Measurements from ENCODE around the gene GLI1. TPM values are rescaled to one million over a fixed set of nuclear protein-coding genes. Genes with fewer than 3 reads are reported as not detected.

GLI1 gene
- total RNA-seq, 1 experiment from 2014 or later = 6.4 TPM

DNA sequence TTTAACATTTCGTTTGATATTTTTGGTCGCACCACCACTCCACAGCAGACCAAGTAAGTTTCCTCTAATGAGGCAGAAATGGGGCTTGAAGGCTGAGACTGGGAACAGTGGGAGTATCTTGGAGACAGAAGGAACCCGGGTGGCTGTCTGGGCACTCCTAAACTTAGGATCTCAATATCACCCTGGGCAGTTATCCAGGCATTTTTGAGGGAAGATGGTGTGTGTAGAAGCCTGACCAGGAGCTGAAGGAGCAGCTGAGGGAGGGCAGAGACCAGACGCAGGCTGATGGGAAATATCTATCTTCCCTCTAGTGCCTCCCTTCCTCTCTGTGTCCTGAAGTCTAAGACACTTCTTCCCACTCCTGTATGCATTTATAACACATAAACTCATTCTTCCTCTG lies 39.0 kb downstream of the GLI1 start:
- Histone ChIP-seq H2AFZ (ENCODE audit: low read depth, low read length, poor library complexity, severe bottlenecking) (no peak overlapping the region), H3K9me2 (ENCODE audit: insufficient read depth) (no peaks in the 10 kb centered on the region), H3K4me3 (replicated peaks in 1 of 2; ENCODE audit: low read depth in 1 of 2, low read length in 2 of 2) (no peak overlapping the region), H4K20me1 (ENCODE audit: insufficient read depth) (no peaks in the 10 kb centered on the region), H3K79me2 (ENCODE audit: insufficient read depth, low read length) (no peaks in the 10 kb centered on the region), H3K9ac (ENCODE audit: low read length) (no peak overlapping the region), H3K27ac (ENCODE audit: low read depth, low read length) (no peak overlapping the region), H3K4me2 (ENCODE audit: low read length) (no peak overlapping the region), H3K9me3 (ENCODE audit: control insufficient read depth in 1 of 2, insufficient read depth in 1 of 2, low read depth in 1 of 2, low read length in 2 of 2) (no peaks in the 10 kb centered on the region), H3K4me1 (ENCODE audit: control insufficient read depth in 1 of 2, insufficient read depth in 2 of 2, low read length in 2 of 2) (no peaks in the 10 kb centered on the region), H3K27me3 (ENCODE audit: insufficient read depth, low read length) (no peaks in the 10 kb centered on the region), H3K36me3 (ENCODE audit: control insufficient read depth in 1 of 2, insufficient read depth in 2 of 2, low read length in 2 of 2) (peaks cover 36 to 51% of the 10 kb centered on the region in 2 experiments)
- ChIA-PET POLR2A (no interaction called here), RAD21 (ENCODE audit: low non-redundant PET in 1 of 2, low total read pairs in 2 of 2, uncharacterized antibody in 2 of 2, unreplicated experiment in 2 of 2) (no interaction called here), CTCF (no interaction called here)
- no peak for ATAC-seq
- intact Hi-C loops (cut with micrococcal nuclease) = no loop called here
- TF ChIP-seq JUND (IDR thresholded peaks at IDR 0.05) = no peak
- TF ChIP-seq, protein P1, sequence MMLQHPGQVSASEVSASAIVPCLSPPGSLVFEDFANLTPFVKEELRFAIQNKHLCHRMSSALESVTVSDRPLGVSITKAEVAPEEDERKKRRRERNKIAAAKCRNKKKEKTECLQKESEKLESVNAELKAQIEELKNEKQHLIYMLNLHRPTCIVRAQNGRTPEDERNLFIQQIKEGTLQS (IDR thresholded peaks at IDR 0.05) = no peak
- no peak for TF ChIP-seq EZH2phosphoT487 (IDR thresholded peaks at IDR 0.05; ENCODE audit: borderline replicate concordance)
- TF ChIP-seq CBX3 (IDR thresholded peaks at IDR 0.05; ENCODE audit: low read depth) = no peak
- TF ChIP-seq YY1 (IDR thresholded peaks at IDR 0.05; ENCODE audit: extremely low read depth, insufficient replicate concordance, low read depth, low read length) = no peak
- no peak for TF ChIP-seq ELF1 (IDR thresholded peaks at IDR 0.05; ENCODE audit: borderline replicate concordance, low read depth)
- no peak for TF ChIP-seq POLR2A (IDR thresholded peaks at IDR 0.05; ENCODE audit: borderline replicate concordance, extremely low read depth, insufficient read depth, insufficient read length)
- TF ChIP-seq CEBPB (IDR thresholded peaks at IDR 0.05; ENCODE audit: low read depth) = no peak
- no peak for TF ChIP-seq EGR1 (IDR thresholded peaks at IDR 0.05; ENCODE audit: low read depth)
- TF ChIP-seq ZFX (IDR thresholded peaks at IDR 0.05) = no peak
- TF ChIP-seq, protein P2, sequence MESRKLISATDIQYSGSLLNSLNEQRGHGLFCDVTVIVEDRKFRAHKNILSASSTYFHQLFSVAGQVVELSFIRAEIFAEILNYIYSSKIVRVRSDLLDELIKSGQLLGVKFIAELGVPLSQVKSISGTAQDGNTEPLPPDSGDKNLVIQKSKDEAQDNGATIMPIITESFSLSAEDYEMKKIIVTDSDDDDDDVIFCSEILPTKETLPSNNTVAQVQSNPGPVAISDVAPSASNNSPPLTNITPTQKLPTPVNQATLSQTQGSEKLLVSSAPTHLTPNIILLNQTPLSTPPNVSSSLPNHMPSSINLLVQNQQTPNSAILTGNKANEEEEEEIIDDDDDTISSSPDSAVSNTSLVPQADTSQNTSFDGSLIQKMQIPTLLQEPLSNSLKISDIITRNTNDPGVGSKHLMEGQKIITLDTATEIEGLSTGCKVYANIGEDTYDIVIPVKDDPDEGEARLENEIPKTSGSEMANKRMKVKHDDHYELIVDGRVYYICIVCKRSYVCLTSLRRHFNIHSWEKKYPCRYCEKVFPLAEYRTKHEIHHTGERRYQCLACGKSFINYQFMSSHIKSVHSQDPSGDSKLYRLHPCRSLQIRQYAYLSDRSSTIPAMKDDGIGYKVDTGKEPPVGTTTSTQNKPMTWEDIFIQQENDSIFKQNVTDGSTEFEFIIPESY (IDR thresholded peaks at IDR 0.05; ENCODE audit: extremely low read depth, insufficient replicate concordance, low read length) = no peak
- no peak for TF ChIP-seq ZNF274 (IDR thresholded peaks at IDR 0.05; ENCODE audit: low read depth, low read length)
- TF ChIP-seq, protein P3, sequence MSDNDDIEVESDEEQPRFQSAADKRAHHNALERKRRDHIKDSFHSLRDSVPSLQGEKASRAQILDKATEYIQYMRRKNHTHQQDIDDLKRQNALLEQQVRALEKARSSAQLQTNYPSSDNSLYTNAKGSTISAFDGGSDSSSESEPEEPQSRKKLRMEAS (IDR thresholded peaks at IDR 0.05) = no peak
- TF ChIP-seq, protein P4, sequence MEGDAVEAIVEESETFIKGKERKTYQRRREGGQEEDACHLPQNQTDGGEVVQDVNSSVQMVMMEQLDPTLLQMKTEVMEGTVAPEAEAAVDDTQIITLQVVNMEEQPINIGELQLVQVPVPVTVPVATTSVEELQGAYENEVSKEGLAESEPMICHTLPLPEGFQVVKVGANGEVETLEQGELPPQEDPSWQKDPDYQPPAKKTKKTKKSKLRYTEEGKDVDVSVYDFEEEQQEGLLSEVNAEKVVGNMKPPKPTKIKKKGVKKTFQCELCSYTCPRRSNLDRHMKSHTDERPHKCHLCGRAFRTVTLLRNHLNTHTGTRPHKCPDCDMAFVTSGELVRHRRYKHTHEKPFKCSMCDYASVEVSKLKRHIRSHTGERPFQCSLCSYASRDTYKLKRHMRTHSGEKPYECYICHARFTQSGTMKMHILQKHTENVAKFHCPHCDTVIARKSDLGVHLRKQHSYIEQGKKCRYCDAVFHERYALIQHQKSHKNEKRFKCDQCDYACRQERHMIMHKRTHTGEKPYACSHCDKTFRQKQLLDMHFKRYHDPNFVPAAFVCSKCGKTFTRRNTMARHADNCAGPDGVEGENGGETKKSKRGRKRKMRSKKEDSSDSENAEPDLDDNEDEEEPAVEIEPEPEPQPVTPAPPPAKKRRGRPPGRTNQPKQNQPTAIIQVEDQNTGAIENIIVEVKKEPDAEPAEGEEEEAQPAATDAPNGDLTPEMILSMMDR (IDR thresholded peaks at IDR 0.05 in 2 of 3, conservative IDR thresholded peaks at IDR 0.05 in 1 of 3; ENCODE audit: borderline replicate concordance in 1 of 3, insufficient read depth in 1 of 3, low read depth in 2 of 3, low read length in 2 of 3) = no peak
- no peak for TF ChIP-seq FOSL1 (IDR thresholded peaks at IDR 0.05; ENCODE audit: low read depth)
- TF ChIP-seq SIN3A (IDR thresholded peaks at IDR 0.05; ENCODE audit: low read depth) = no peak
- TF ChIP-seq, protein P5, sequence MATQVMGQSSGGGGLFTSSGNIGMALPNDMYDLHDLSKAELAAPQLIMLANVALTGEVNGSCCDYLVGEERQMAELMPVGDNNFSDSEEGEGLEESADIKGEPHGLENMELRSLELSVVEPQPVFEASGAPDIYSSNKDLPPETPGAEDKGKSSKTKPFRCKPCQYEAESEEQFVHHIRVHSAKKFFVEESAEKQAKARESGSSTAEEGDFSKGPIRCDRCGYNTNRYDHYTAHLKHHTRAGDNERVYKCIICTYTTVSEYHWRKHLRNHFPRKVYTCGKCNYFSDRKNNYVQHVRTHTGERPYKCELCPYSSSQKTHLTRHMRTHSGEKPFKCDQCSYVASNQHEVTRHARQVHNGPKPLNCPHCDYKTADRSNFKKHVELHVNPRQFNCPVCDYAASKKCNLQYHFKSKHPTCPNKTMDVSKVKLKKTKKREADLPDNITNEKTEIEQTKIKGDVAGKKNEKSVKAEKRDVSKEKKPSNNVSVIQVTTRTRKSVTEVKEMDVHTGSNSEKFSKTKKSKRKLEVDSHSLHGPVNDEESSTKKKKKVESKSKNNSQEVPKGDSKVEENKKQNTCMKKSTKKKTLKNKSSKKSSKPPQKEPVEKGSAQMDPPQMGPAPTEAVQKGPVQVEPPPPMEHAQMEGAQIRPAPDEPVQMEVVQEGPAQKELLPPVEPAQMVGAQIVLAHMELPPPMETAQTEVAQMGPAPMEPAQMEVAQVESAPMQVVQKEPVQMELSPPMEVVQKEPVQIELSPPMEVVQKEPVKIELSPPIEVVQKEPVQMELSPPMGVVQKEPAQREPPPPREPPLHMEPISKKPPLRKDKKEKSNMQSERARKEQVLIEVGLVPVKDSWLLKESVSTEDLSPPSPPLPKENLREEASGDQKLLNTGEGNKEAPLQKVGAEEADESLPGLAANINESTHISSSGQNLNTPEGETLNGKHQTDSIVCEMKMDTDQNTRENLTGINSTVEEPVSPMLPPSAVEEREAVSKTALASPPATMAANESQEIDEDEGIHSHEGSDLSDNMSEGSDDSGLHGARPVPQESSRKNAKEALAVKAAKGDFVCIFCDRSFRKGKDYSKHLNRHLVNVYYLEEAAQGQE (IDR thresholded peaks at IDR 0.05; ENCODE audit: low read depth) = no peak
- no peak for TF ChIP-seq EZH2 (IDR thresholded peaks at IDR 0.05)
- no peak for TF ChIP-seq SRF (IDR thresholded peaks at IDR 0.05; ENCODE audit: low read depth)
- no peak for DNase-seq (ENCODE audit: low read depth, low spot score)
- BruUV-seq (replicated peaks) = no TSS peak

Data from HCT116 (cell line).